Upper lobe of right lung (tissue), 1 donor: ENCODE data around the gene SEPTIN8. TPM values are rescaled to one million over a fixed set of nuclear protein-coding genes. Genes with fewer than 3 reads are reported as not detected.

ENCODE experiments used
- ATAC-seq: fragments of 200-7000 bp; cut with Tn5 transposase; one replicate; pipeline ENCODE4 v1.9.1; 2020; ENCODE audit warnings: mild to moderate bottlenecking, moderate library complexity
- DNase-seq: peaks from one replicate; pipeline ENCODE4 v3.0.0-alpha.2; 2020
- H3K27ac ChIP-seq: fragments of 200-600 bp; one replicate; pipeline ENCODE4 v1.8.0; 2022
- H3K27me3 ChIP-seq: fragments of 200-600 bp; one replicate; pipeline ENCODE4 v1.8.0; 2022; ENCODE audit warnings: mild to moderate bottlenecking
- H3K36me3 ChIP-seq: fragments of 200-600 bp; one replicate; pipeline ENCODE4 v1.8.0; 2022
- H3K4me1 ChIP-seq: fragments of 200-600 bp; one replicate; pipeline ENCODE4 v1.8.0; 2022
- H3K4me3 ChIP-seq: fragments of 200-600 bp; one replicate; pipeline ENCODE4 v1.8.0; 2022; ENCODE audit warnings: mild to moderate bottlenecking
- H3K9me3 ChIP-seq: fragments of 200-600 bp; one replicate; pipeline ENCODE4 v1.8.0; 2022
- CTCF ChIP-seq: fragments of 200-600 bp; IDR thresholded peaks from one replicate; pipeline ENCODE4 v1.8.0; 2022; ENCODE audit warnings: antibody characterized with exemption
- intact Hi-C: fragments of 100-400 bp; cut with DNase I; formaldehyde crosslinking; loops from one replicate; pipeline ENCODE4 v1.11.0; 2022
- total RNA-seq: library from RNA; stranded (reverse); fragmentation: NEBNext Ultra II Directional; extraction: Animal tissue kit (Norgen Biotek cat#: 25700); gene quantifications from one replicate; pipeline ENCODE4 v1.2.1, GENCODE V29; 2021
- donor health status: DM: no; HTN: yes; CAD: no; lungs with severe emphysema.

SEPTIN8 gene
- total RNA-seq, 1 donor from 2014 or later = 42.6 TPM

GRCh38 chr5:132770476-132771159 lies 6.4 kb downstream of the SEPTIN8 start:
- no peaks in the 10 kb centered on the region for H3K9me3 ChIP-seq
- no peaks in the 10 kb centered on the region for H3K27me3 ChIP-seq
- DNase-seq (no peak), ATAC-seq (no peak)
- intact Hi-C loops = no loop called here
- H3K27ac ChIP-seq = peak overlapping the region; percentile 51
- TF ChIP-seq CTCF = no peak
- peaks cover 47% of the 10 kb centered on the region for H3K4me1 ChIP-seq
- no peak overlapping the region for H3K4me3 ChIP-seq
- H3K36me3 ChIP-seq = no peaks in the 10 kb centered on the region

- Histone ChIP-seq H3K4me3 (no peak overlapping the region), H3K4me1 (peaks cover 37% of the 10 kb centered on the region), H3K9me3 (no peaks in the 10 kb centered on the region), H3K27me3 (no peaks in the 10 kb centered on the region), H3K27ac (no peak overlapping the region), H3K36me3 (peaks cover 16% of the 10 kb centered on the region)
- ATAC-seq (no peak), DNase-seq (no peak)
- no peak for TF ChIP-seq CTCF
- intact Hi-C loops = no loop called here
Measured at GRCh38 chr5:132768485-132768868, 8.6 kb downstream of the SEPTIN8 start.

- Histone ChIP-seq H3K4me3 (no peak overlapping the region), H3K4me1 (peaks cover 36% of the 10 kb centered on the region), H3K27me3 (no peaks in the 10 kb centered on the region), H3K36me3 (peaks cover 26% of the 10 kb centered on the region), H3K9me3 (no peaks in the 10 kb centered on the region), H3K27ac (no peak overlapping the region)
- ATAC-seq (no peak), DNase-seq (no peak)
- intact Hi-C loops = no loop called here
- TF ChIP-seq CTCF = no peak
Measured at GRCh38 chr5:132767150-132767549, 9.9 kb downstream of the SEPTIN8 start.

GRCh38 chr5:132766806-132767055 lies 10.3 kb downstream of the SEPTIN8 start:
- ATAC-seq = no peak

GRCh38 chr5:132766020-132766805 lies 10.8 kb downstream of the SEPTIN8 start:
- H3K27ac ChIP-seq = no peak overlapping the region
- no peak for ATAC-seq

More at GRCh38 chr5:132766806-132767055, 10.3 kb downstream of the SEPTIN8 start:
- intact Hi-C loops = no loop called here
- no peak for DNase-seq
- no peak overlapping the region for H3K4me3 ChIP-seq
- no peak overlapping the region for H3K27ac ChIP-seq
- TF ChIP-seq CTCF = no peak
- H3K9me3 ChIP-seq = no peaks in the 10 kb centered on the region
- no peaks in the 10 kb centered on the region for H3K27me3 ChIP-seq
- peaks cover 32% of the 10 kb centered on the region for H3K4me1 ChIP-seq
- peaks cover 26% of the 10 kb centered on the region for H3K36me3 ChIP-seq

More at GRCh38 chr5:132766020-132766805, 10.8 kb downstream of the SEPTIN8 start:
- Histone ChIP-seq H3K27me3 (no peaks in the 10 kb centered on the region), H3K9me3 (no peaks in the 10 kb centered on the region), H3K4me1 (peaks cover 28% of the 10 kb centered on the region), H3K36me3 (peaks cover 27% of the 10 kb centered on the region), H3K4me3 (no peak overlapping the region)
- intact Hi-C loops = no loop called here
- TF ChIP-seq CTCF = no peak
- DNase-seq = peak; percentile 34
